TTC549 (cell line): ENCODE data around the gene SMARCA2.

Source experiments
- FAIRE-seq: peaks from 2 replicates; lab custom pipeline; 2012; peaks lifted over from hg19 to GRCh38; lab: Jason Lieb, UNC

Gene SMARCA2

GRCh38 chr9:2016408-2017330 is 1.5 kb downstream of the SMARCA2 start:
- FAIRE-seq: no peak

- FAIRE-seq: no peak
These were observed 2.4 kb downstream of the SMARCA2 start for GRCh38 chr9:2017331-2018161.

DNA sequence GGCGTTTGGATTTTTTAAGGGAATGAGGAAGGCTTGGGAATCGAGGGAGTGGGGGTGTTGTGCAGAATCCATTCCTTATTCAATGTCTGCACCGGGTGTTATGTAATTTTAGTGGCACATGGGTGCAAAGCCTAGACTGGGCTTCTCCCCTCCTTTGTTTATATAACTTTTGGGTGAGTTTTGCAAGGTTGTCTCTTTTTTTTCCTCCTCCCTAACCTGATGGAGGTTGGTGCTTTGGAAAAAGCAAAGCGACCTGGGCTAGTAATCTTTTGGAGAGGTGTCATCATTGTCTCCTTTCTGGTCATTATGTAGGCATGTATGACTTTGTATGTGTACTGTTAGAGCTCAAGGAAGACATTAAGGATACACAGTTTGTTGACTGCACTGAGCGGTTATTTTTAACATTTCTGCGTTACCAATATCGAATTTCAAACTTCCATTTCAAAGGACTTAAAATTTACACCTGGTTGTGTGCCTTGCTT is 3.1 kb downstream of the SMARCA2 start:
- no peak for FAIRE-seq

GRCh38 chr9:2018764-2019558 is 3.8 kb downstream of the SMARCA2 start:
- FAIRE-seq: no peak

DNA sequence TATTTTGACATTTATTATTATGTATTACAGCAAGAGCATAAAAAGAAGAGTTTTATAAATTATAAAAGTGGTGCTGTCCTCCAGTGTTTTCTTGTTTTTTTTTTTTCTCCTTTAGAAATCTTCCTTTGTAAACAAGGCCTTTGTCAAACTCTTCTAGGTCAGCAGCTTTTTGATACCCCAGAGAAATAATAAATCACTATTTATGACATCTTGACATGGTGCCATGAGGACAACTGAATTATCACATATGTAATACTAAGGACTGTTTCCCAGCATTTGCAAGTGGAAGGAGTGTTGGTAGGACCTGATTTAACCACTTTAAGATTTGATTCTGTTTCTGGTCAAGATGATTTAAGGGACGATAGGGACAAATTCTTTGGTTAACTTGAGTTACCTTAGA is 4.6 kb downstream of the SMARCA2 start:
- no peak for FAIRE-seq

DNA sequence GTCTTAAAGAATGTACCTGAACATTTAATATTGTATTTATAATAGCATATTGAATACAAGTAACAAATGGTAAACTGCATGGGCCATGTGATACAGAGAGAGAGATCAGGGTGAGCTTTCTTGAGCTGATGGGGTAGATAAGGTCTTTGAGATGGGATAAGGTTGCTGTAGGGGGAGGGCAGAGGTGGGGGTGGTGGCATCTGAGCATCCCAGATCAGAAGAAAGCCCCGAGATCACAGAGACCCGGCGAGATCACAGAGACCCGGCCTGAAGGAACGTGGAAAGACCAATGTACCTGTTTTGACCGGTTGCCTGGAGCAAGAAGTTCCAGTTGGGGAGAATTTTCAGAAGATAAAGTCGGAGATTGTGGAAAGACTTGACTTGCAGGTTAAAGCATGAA is 6.6 kb downstream of the SMARCA2 start:
- no peak for FAIRE-seq

- FAIRE-seq: no peak
These were observed 7.4 kb downstream of the SMARCA2 start for GRCh38 chr9:2022560-2022959.

DNA sequence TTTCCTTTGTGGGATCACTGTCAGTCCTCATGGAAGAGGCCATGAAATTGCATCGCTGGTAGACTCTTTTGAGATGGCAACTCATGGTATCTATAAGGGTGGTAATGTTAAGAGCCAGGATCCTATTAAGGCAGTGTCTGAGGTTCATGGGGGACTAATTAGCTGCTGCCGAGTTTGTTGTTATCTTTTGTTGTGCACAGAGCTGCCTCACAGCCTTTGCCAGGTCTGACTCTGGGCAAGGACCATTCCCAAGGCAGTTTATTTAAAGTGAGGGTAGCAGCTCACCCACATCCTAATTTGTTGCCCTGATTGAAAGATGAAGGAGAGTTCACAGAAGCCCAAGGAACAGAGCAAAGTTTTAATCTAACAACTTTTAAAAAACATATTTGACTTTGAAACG is 7.9 kb downstream of the SMARCA2 start:
- no peak for FAIRE-seq

DNA sequence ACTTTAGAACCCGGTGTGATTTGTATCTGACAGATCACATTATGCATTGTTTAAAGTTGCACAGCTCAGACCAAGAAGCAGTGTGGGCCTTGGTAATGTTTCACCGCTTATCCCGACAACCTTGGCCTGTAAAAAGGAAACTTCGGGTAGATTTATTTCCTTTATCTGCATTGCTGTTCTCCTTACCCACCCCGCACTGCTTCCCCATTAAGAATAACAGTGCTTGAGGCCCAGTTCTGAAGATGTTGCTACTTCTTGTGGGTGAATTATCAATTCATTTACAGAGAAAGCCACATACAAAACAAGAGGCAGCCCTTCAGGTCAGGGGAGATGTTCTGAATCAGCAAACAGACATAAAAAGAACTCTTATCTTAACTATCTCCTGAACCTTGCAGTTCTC is 8.4 kb downstream of the SMARCA2 start:
- no peak for FAIRE-seq

DNA sequence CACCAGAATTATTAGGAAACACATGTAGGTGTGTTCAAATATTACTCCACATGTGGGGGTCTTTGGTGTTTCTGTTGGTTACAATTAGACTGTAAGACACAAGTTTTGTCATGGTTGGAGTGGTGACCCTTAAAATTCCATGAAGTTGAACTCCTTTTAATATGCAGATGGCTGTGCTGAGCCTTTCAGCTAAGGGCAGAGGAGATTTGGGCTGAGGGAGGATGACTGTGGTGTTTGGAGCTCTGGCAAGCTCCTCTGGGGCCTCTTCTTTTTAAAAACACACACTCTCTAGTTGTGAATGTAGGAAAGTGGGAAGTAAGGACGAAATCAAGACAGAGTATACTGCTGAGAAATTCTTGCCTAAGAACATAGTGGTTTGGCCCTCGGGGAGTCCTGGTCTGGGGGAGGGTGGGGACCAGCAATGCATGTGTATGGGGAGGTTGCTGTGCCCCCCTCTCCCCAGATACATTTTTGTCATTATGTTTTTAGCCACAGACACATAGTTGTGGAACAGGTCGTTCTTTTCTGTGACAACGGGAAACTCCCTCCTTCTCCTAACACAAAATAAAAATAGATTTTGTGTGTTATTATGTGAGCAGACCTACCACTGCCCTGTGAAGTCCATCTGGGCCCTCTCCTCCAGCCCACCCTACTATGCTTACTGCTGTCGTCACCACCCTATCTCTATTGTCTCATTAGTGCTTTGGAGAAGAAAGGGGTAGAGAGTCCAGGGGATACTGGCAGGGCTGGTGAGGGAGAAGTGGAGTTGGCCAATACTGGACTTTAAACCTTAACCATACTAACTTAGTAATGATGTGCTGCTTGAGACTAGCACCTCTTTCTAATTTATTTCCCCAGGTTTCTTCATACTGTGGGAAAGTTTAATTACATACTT is 10.0 kb downstream of the SMARCA2 start:
- no peak for FAIRE-seq

DNA sequence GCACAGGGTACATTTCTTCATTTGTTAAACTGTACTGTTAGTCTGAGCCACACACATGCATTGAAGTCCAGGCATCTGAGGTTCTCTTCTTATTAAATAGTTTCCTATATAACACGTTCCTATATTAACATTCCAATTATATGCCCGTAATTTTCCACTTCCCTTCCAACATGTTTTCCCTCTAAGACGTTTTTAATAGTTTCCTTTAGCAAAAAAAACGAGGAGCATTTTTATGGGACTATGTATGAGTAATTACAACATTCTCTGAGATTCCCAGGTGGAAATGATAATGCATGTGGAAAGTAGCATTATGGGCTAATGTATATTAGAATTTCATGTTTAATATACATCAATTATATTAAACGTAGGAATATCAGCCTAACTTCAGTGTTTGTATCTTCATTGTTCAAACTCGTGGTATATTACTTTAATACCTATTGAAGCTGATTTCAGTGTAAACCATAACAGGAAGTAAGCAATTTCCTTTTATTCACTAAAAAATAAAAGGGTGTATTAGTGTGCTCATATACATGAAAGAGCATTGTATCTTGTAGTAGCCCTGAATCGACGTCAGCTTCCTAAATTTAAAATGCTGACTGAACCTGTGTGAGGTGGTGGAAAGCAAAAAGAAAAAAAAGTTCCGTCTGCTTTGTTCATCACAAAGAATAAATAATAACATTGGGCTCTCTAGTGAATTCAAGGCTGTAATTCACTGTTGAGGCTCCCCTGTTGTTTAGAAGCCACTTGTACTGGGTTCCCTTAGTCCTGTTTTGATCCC is 11.3 kb downstream of the SMARCA2 start:
- no peak for FAIRE-seq

DNA sequence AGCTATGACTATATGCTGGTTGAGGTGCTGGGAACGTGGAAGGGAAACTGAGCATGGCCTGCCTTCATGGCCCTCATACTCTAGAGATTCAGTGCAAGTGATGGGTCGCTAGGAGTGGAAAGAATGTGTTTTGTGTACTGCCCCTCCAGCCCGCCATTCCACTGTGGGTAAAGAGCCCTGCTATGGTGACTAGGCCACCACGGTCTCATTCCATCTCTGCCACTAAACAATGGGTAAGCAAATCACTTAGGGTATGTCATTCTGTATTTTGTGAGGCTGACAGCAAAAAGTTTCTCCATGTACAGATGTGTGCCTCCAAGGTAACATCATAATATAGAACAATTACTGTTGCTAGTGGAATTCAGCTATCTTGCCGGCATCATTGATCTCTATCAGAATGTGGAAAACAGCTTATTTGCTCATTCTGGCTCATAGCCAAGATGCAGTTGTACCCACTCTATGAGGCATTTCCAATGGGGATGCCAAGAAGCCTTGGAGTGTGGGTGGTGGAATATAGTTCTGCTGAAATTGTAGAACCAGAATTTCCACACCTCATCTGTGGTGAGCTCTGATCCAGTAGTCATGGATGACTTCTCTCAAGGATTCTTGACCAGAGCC is 12.5 kb downstream of the SMARCA2 start:
- FAIRE-seq: no peak

DNA sequence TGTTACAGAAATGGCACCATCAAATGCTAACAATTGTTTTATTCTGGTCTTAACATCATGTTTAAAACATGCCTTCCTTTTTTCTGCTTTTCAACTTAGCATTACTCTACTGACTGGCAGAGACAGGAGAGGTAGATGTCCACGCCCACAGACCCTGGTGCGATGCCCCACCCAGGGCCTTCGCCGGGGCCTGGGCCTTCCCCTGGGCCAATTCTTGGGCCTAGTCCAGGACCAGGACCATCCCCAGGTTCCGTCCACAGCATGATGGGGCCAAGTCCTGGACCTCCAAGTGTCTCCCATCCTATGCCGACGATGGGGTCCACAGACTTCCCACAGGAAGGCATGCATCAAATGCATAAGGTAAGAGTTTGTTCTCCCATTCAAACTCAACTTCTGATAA is 13.7 kb downstream of the SMARCA2 start:
- no peak for FAIRE-seq

- FAIRE-seq: no peak
These were observed 14.6 kb downstream of the SMARCA2 start for GRCh38 chr9:2029666-2030170.

DNA sequence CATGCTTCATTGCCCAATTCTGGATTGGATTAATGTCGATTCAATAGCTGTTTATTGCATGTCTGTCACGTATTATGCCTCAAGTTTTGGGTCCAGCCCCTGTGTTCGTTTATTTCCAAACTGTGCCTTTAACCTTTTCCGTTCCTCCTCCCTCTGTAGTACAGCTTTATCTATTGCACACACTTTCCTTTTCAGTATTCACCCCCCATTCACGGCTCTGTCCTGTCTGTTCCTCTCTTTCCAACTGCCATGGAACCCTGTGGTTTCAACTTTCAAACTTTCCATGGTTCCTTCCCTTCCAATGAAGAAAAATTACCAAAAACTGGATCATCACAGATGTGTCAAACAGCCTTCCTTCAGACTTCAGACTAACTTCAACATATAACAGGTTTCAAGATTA is 17.1 kb downstream of the SMARCA2 start:
- FAIRE-seq: no peak

- no peak for FAIRE-seq
These were observed 21.7 kb downstream of the SMARCA2 start for GRCh38 chr9:2036844-2037243.

DNA sequence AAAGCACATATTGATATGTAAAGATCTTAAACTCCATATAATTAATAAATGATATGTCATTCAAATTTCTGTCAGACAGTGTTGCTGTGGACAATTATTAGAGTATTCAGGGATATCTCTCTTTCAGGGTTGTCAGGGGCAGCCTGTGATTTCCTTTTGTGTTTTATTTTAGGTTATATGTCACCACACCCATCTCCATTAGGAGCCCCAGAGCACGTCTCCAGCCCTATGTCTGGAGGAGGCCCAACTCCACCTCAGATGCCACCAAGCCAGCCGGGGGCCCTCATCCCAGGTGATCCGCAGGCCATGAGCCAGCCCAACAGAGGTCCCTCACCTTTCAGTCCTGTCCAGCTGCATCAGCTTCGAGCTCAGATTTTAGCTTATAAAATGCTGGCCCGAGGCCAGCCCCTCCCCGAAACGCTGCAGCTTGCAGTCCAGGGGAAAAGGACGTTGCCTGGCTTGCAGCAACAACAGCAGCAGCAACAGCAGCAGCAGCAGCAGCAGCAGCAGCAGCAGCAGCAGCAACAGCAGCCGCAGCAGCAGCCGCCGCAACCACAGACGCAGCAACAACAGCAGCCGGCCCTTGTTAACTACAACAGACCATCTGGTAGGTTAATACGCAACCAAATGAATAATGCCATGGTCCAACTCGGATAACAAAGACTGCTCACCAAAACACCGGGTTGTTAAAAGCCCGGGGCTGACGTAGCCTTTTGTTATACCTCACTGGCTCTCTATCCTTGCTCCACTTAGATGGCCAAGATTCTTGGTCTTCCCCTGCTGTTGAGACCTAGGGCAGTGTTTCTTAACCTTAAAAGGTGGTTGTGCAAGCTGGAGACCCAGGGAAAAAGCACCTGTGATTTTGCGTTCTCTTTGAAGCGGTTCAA is 24.4 kb downstream of the SMARCA2 start:
- no peak for FAIRE-seq

- no peak for FAIRE-seq
These were observed 25.7 kb downstream of the SMARCA2 start for GRCh38 chr9:2040828-2041227.

DNA sequence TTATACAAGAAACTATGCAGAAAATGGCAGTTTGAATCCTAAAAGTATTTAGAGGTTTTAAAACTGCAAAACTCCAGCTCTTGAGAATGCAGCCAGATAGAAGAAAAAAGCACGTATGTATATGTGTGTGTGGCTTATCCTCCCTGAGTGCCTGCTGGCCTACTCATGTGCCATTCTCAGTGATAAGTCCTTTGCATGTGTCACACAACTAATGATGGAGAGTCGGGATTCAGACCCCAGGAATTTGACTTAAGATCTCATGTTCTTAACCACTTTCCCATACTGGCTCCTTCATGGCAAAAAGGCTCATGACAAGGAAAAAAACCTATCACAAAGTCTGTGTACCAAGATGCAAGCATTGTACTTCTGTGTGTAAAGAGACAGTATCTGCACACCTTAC is 26.6 kb downstream of the SMARCA2 start:
- FAIRE-seq: no peak
